Kidney tubule cell (primary cell): ENCODE data around the gene IGF2R.
"Not testable (repeated sequence)": the region's sequence is repeated elsewhere in the genome, so short reads cannot be mapped to it uniquely, and the experiment has no call there.

Experiments
- DNase-seq: peaks from one replicate; pipeline ENCODE4 v3.0.0-alpha.2; 2018; ENCODE audit warnings: low spot score

The IGF2R gene

GRCh38 chr6:159997498-159998101 is 28.7 kb downstream of the IGF2R start:
- DNase-seq, result no peak

- DNase-seq, result no peak
Measured at GRCh38 chr6:159998538-159998937, 29.7 kb downstream of the IGF2R start.

- peak; percentile 25 for DNase-seq
Measured at GRCh38 chr6:159999240-159999671, 30.4 kb downstream of the IGF2R start.

- DNase-seq, result no peak
Measured at GRCh38 chr6:160000280-160000704, 31.4 kb downstream of the IGF2R start.

- DNase-seq, result not testable (repeated sequence)
Measured at GRCh38 chr6:160000893-160001427, 32.1 kb downstream of the IGF2R start.

GRCh38 chr6:160002882-160003281 is 34.0 kb downstream of the IGF2R start:
- peak; percentile 65 for DNase-seq

- no peak for DNase-seq
Measured at GRCh38 chr6:160004018-160004417, 35.1 kb downstream of the IGF2R start.

- DNase-seq, result no peak
Measured at GRCh38 chr6:160004419-160005175, 35.7 kb downstream of the IGF2R start.

- no peak for DNase-seq
Measured at GRCh38 chr6:160005211-160005610, 36.3 kb downstream of the IGF2R start.

GRCh38 chr6:160005861-160006540 is 37.1 kb downstream of the IGF2R start:
- peak; percentile 17 for DNase-seq

- no peak for DNase-seq
Measured at GRCh38 chr6:160007145-160007544, 38.3 kb downstream of the IGF2R start.

GRCh38 chr6:160007611-160008010 is 38.7 kb downstream of the IGF2R start:
- no peak for DNase-seq

- DNase-seq, result no peak
Measured at GRCh38 chr6:160010067-160010466, 41.2 kb downstream of the IGF2R start.

GRCh38 chr6:160013987-160014868 is 45.3 kb downstream of the IGF2R start:
- DNase-seq, result peak; percentile 59

- DNase-seq, result no peak
Measured at GRCh38 chr6:160014869-160015182, 45.9 kb downstream of the IGF2R start.

GRCh38 chr6:160015778-160016684 is 47.1 kb downstream of the IGF2R start:
- no peak for DNase-seq

GRCh38 chr6:160022101-160022500 is 53.2 kb downstream of the IGF2R start:
- DNase-seq, result no peak

GRCh38 chr6:160022793-160023192 is 53.9 kb downstream of the IGF2R start:
- no peak for DNase-seq

- no peak for DNase-seq
Measured at GRCh38 chr6:160024152-160024551, 55.3 kb downstream of the IGF2R start.

GRCh38 chr6:160027076-160027475 is 58.2 kb downstream of the IGF2R start:
- DNase-seq, result peak; percentile 40

- peak; percentile 12 for DNase-seq
Measured at GRCh38 chr6:160027931-160028330, 59.0 kb downstream of the IGF2R start.
